SJCRH30 (cell line): ENCODE results near the gene ARRB1. TPM values are rescaled to one million over a fixed set of nuclear protein-coding genes. Genes with fewer than 3 reads are reported as not detected.
"Not testable (repeated sequence)": the region's sequence is repeated elsewhere in the genome, so short reads cannot be mapped to it uniquely, and the experiment has no call there.

Source experiments
- DNase-seq, 2 experiments: peaks; one replicate each; pipeline ENCODE4 v3.0.0-alpha.2; 2015 to 2020
- H3K27ac ChIP-seq: fragments of 250-450 bp; sonication (Bioruptor Pico); 2 replicates; pipeline ENCODE4 v1.5.1; 2020; ENCODE audit warnings: mild to moderate bottlenecking, moderate library complexity
- H3K27me3 ChIP-seq: fragments of 250-450 bp; sonication (Bioruptor Pico); 2 replicates; pipeline ENCODE4 v1.5.1; 2020; ENCODE audit warnings: mild to moderate bottlenecking, moderate library complexity
- H3K36me3 ChIP-seq: fragments of 250-450 bp; sonication (Bioruptor Pico); 2 replicates; pipeline ENCODE4 v1.5.1; 2020; ENCODE audit warnings: mild to moderate bottlenecking, moderate library complexity
- H3K4me1 ChIP-seq: fragments of 250-450 bp; sonication (Bioruptor Pico); 2 replicates; pipeline ENCODE4 v1.5.1; 2020; ENCODE audit warnings: mild to moderate bottlenecking, moderate library complexity
- H3K4me3 ChIP-seq: fragments of 250-450 bp; sonication (Bioruptor Pico); 2 replicates; pipeline ENCODE4 v1.5.1; 2020; ENCODE audit warnings: mild to moderate bottlenecking, moderate library complexity
- H3K9me3 ChIP-seq: fragments of 250-450 bp; sonication (Bioruptor Pico); replicated peaks from 2 replicates; pipeline ENCODE4 v1.5.1; 2020; ENCODE audit warnings: mild to moderate bottlenecking, moderate library complexity
- total RNA-seq: library from RNA; depleted of rRNA; stranded (reverse); fragments of >200 nt; shearing (Covaris generic); gene quantifications from 2 replicates; pipeline ENCODE4 v1.2.3, GENCODE V29; 2014

Gene ARRB1
- total RNA-seq, 1 experiment from 2014 or later, result 121 TPM

GRCh38 chr11:75380716-75381420 is 29.4 kb upstream of the ARRB1 start:
- no peaks in the 10 kb centered on the region for H3K9me3 ChIP-seq
- H3K36me3 ChIP-seq, result no peaks in the 10 kb centered on the region
- no peak overlapping the region for H3K4me3 ChIP-seq
- peak; percentile 81 to 86 for DNase-seq
- peaks cover 26% of the 10 kb centered on the region for H3K4me1 ChIP-seq
- H3K27ac ChIP-seq, result peak overlapping the region; percentile 83
- H3K27me3 ChIP-seq, result no peaks in the 10 kb centered on the region

DNA sequence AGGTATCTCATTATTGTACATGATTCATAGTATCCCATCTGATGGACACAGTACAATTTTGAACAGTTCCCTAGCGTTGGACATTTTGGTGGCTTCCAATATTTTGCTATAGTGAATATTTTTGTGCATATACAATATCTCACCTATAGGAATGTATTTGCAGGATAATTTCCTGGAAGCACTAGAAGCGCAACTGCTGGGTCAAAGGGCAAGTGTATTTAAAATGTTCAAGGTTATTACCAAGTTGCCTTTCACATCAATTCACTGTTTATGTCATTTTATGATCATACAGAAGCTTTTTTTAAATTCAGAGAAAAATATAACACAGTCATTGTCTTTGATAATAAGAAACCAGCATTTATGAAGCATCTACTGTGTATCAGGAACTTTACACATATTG is 28.8 kb upstream of the ARRB1 start:
- DNase-seq, result no peak
- Histone ChIP-seq H3K27me3 (no peaks in the 10 kb centered on the region), H3K9me3 (no peaks in the 10 kb centered on the region), H3K36me3 (no peaks in the 10 kb centered on the region), H3K4me3 (no peak overlapping the region), H3K27ac (peak overlapping the region; percentile 83), H3K4me1 (peaks cover 26% of the 10 kb centered on the region)

- H3K4me1 ChIP-seq, result peaks cover 26% of the 10 kb centered on the region
- not testable (repeated sequence) for H3K4me3 ChIP-seq, H3K36me3 ChIP-seq, H3K27ac ChIP-seq, H3K9me3 ChIP-seq, DNase-seq, H3K27me3 ChIP-seq
These were observed 27.3 kb upstream of the ARRB1 start for GRCh38 chr11:75378776-75379175.

DNA sequence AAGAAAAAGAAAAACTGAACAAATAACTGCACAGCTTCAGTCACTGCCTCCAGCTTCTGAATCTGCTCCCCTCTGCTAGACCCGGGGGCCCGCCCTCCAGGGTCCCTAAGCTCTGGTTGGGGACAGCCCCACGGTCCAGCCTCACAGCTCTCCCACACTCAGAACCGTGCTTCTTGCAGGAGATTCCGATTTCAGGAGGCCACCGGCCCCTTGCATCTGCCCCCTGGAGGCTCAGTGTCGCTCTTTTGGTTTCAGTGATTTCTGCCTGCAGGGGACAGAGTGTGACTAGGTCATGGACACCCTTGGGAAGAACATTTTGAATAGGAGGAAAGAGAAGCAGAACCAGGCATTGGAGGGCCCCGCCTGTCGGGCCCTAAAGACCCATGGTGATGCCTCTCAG is 24.7 kb upstream of the ARRB1 start:
- DNase-seq, result peak in 1 of 2 experiments; percentile 34
- no peaks in the 10 kb centered on the region for H3K9me3 ChIP-seq
- no peaks in the 10 kb centered on the region for H3K27me3 ChIP-seq
- H3K27ac ChIP-seq, result no peak overlapping the region
- no peak overlapping the region for H3K4me3 ChIP-seq
- H3K36me3 ChIP-seq, result no peaks in the 10 kb centered on the region
- H3K4me1 ChIP-seq, result peaks cover 28% of the 10 kb centered on the region

- H3K27ac ChIP-seq, result no peak overlapping the region
- no peak overlapping the region for H3K4me3 ChIP-seq
- H3K9me3 ChIP-seq, result no peaks in the 10 kb centered on the region
- H3K36me3 ChIP-seq, result no peaks in the 10 kb centered on the region
- DNase-seq, result no peak
- H3K4me1 ChIP-seq, result peaks cover 22% of the 10 kb centered on the region
- H3K27me3 ChIP-seq, result no peaks in the 10 kb centered on the region
These were observed 24.2 kb upstream of the ARRB1 start for GRCh38 chr11:75375626-75376025.

- H3K36me3 ChIP-seq, result no peaks in the 10 kb centered on the region
- H3K4me3 ChIP-seq, result no peak overlapping the region
- no peak overlapping the region for H3K27ac ChIP-seq
- H3K9me3 ChIP-seq, result no peaks in the 10 kb centered on the region
- H3K4me1 ChIP-seq, result peaks cover 15% of the 10 kb centered on the region; the same call in 1 of the 2 replicates
- DNase-seq, result no peak
- H3K27me3 ChIP-seq, result no peaks in the 10 kb centered on the region
These were observed 23.2 kb upstream of the ARRB1 start for GRCh38 chr11:75374646-75375045.

GRCh38 chr11:75373201-75373600 is 21.7 kb upstream of the ARRB1 start:
- H3K27ac ChIP-seq, result no peak overlapping the region
- peaks cover 11% of the 10 kb centered on the region; the same call in 1 of the 2 replicates for H3K4me1 ChIP-seq
- no peaks in the 10 kb centered on the region for H3K27me3 ChIP-seq
- no peak overlapping the region for H3K4me3 ChIP-seq
- H3K36me3 ChIP-seq, result no peaks in the 10 kb centered on the region
- no peaks in the 10 kb centered on the region for H3K9me3 ChIP-seq
- DNase-seq, result no peak

GRCh38 chr11:75371949-75372876 is 20.8 kb upstream of the ARRB1 start:
- H3K9me3 ChIP-seq, result no peaks in the 10 kb centered on the region
- no peak for DNase-seq
- no peak overlapping the region for H3K27ac ChIP-seq
- H3K27me3 ChIP-seq, result no peaks in the 10 kb centered on the region
- H3K4me1 ChIP-seq, result peaks cover 11% of the 10 kb centered on the region; the same call in 1 of the 2 replicates
- H3K36me3 ChIP-seq, result no peaks in the 10 kb centered on the region
- H3K4me3 ChIP-seq, result no peak overlapping the region

GRCh38 chr11:75369560-75370255 is 18.2 kb upstream of the ARRB1 start:
- Histone ChIP-seq H3K36me3 (no peaks in the 10 kb centered on the region), H3K4me3 (no peak overlapping the region), H3K9me3 (no peaks in the 10 kb centered on the region), H3K4me1 (peaks cover 14% of the 10 kb centered on the region; the same call in 1 of the 2 replicates), H3K27me3 (no peaks in the 10 kb centered on the region), H3K27ac (no peak overlapping the region)
- DNase-seq, result no peak

DNA sequence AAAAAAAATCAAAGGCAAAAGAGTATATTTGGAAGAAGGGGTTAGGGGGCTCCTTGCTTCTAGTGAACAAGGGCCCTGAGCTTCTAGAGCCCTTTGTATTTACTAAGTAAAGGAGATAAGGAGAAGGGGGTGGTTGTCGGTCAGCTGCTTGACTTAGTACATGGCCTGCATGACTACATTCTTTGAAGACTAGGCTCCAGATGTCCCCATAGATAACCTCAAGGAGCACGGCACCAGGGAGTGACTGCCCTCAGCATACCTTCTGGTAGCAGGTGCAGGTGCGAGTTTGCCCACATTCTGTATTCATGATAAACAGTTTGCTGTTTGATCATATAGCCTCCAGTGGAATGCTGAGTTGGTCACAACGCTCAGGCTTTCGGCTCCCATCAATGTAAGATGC is 15.4 kb upstream of the ARRB1 start:
- not testable (repeated sequence) for H3K36me3 ChIP-seq, DNase-seq, H3K27me3 ChIP-seq, H3K9me3 ChIP-seq, H3K27ac ChIP-seq, H3K4me1 ChIP-seq, H3K4me3 ChIP-seq

GRCh38 chr11:75365711-75366181 is 14.3 kb upstream of the ARRB1 start:
- Histone ChIP-seq H3K27me3 (no peaks in the 10 kb centered on the region), H3K4me3 (no peak overlapping the region), H3K4me1 (peaks cover 3% of the 10 kb centered on the region; the same call in 1 of the 2 replicates), H3K9me3 (no peaks in the 10 kb centered on the region), H3K36me3 (no peaks in the 10 kb centered on the region), H3K27ac (no peak overlapping the region)
- no peak for DNase-seq

- H3K36me3 ChIP-seq, H3K4me3 ChIP-seq, H3K27me3 ChIP-seq, H3K27ac ChIP-seq, DNase-seq, H3K9me3 ChIP-seq: not testable (repeated sequence)
- peaks cover 15% of the 10 kb centered on the region for H3K4me1 ChIP-seq
These were observed 10.8 kb upstream of the ARRB1 start for GRCh38 chr11:75362285-75362684.

DNA sequence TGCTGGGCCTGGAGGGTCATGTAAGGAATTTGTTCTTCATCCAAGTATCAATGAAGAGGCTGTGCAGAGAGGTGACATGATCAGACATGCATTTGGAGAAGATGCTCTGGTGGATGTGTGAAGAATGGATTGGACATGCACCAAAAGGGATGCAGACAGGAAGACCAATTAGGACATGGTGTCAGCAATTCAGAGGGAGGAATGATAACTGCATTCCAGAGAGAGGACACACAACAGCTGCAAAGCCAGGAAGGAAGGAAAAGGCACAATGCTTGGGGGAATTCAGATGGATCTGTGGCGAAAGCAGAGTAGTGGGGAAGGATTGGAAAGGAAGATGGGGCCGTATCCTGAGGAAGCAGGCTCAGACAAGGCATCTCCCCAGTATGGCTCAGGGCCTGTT is 5.2 kb upstream of the ARRB1 start:
- peak; percentile 94 to 98 for DNase-seq
- H3K36me3 ChIP-seq, result 0 out of 2 replicates have a peak, but pooled peaks cover 2% of the 10 kb centered on the region
- H3K27ac ChIP-seq, result peak overlapping the region; percentile 99
- peaks cover 47% of the 10 kb centered on the region for H3K4me1 ChIP-seq
- H3K4me3 ChIP-seq, result no peak overlapping the region
- H3K9me3 ChIP-seq, result no peaks in the 10 kb centered on the region
- H3K27me3 ChIP-seq, result no peaks in the 10 kb centered on the region

DNA sequence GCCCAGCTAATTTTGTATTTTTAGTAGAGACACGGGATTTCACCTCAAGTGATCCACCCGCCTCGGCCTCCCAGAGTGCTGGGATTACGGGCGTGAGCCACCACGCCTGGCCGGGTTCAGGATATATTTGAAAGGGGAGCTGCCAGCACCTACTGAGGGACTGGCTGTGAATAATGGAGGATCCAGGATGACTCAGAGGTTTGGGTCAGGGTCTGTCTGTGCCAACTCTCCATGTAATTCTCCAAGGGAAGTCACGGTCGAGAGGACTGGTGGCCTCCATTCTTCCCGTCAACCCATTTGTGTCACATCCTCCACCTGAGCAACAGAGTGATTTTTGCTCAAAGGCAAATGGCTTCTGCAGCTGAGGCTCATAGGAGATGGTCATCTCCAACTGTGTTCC is 3.6 kb upstream of the ARRB1 start:
- Histone ChIP-seq H3K36me3 (0 out of 2 replicates have a peak, but pooled peaks cover 2% of the 10 kb centered on the region), H3K27ac (peak overlapping the region; percentile 99), H3K4me1 (peaks cover 48% of the 10 kb centered on the region), H3K27me3 (no peaks in the 10 kb centered on the region), H3K9me3 (no peaks in the 10 kb centered on the region), H3K4me3 (no peak overlapping the region)
- DNase-seq, result no peak
